ENCODE results near the gene CTNNBIP1. TPM values are rescaled to one million over a fixed set of nuclear protein-coding genes. Genes with fewer than 3 reads are reported as not detected.

CTNNBIP1 gene
- total and polyA plus RNA-seq, 9 of the 15 experiments (the other 6 are each of a cell fraction or from before 2014, with no cell fraction given) = 0.65 to 29.2 (median 14.7) TPM

DNA sequence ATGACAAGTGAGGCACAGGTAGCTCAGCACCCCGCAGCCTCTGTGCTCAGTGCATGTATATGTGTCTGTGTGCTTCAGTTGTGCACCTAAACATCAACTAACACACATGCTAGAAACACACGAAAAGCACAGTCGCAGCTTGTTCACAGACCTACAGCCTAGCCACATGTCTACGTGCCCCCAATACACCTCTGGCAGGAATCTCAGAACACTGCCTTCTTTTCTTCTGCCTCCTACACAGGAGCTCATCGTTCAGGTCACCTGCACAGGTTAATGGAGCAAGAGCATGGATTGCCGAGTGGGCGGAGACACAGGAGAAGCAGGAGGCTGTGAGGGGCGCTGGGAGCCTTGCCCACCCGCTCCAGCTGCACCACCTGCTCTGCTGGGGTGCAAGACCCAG, 31.7 kb downstream of the CTNNBIP1 start:
- H3K9me3 ChIP-seq (replicated peaks; ENCODE audit: control insufficient read depth, insufficient read depth, low read depth, low read length) = no peaks in the 10 kb centered on the region
- ATAC-seq (no peak), FAIRE-seq (no peak), DNase-seq (ENCODE audit: extremely low read depth in 1 of 4, low spot score in 3 of 4) (no peak)
- in situ Hi-C loops (cut with MboI) (loop anchor here (10.0 kb wide), 1 partner anchor 66 kb away; the partner anchor contains the start of genes LZIC and NMNAT1), intact Hi-C loops (cut with micrococcal nuclease) (no loop called here)
- H3K27ac ChIP-seq (ENCODE audit: extremely low read depth, low read depth, low read length) = no peak overlapping the region
- no peak overlapping the region; a peak in 1 of 4 replicates for H3K9ac ChIP-seq (ENCODE audit: insufficient read depth in 1 of 2, low read depth in 2 of 2, low read length in 2 of 2)
- H3K4me3 ChIP-seq = no peak overlapping the region
- no peaks in the 10 kb centered on the region; the same call in 2 of the 3 replicates for H3K36me3 ChIP-seq (ENCODE audit: control insufficient read depth, insufficient read depth, low read length)
- ChIA-PET CTCF (ENCODE audit: low intra/inter-chr PET ratio) (interaction anchor here (0.6 kb wide), 1 partner anchor 154 kb away, joined by 4 read pairs; the partner anchor contains the start of gene UBE4B), POLR2A (interaction anchor here (0.5 to 2.2 kb wide), 4 partner anchors 8 to 35 kb away, joined by 3 to 11 read pairs (median 7); no protein-coding TSS in a partner anchor)
- H3K79me2 ChIP-seq (ENCODE audit: control insufficient read depth, insufficient read depth, low read length) = no peaks in the 10 kb centered on the region
- no peaks in the 10 kb centered on the region for H3K27me3 ChIP-seq (ENCODE audit: control insufficient read depth in 2 of 2, insufficient read depth in 2 of 2, low read length in 2 of 2)
- H3K4me2 ChIP-seq (ENCODE audit: insufficient read depth, low read length) = no peak overlapping the region
- TF ChIP-seq MEIS2 (IDR thresholded peaks at IDR 0.05; ENCODE audit: partially characterized antibody) = no peak
- TF ChIP-seq, protein P1, sequence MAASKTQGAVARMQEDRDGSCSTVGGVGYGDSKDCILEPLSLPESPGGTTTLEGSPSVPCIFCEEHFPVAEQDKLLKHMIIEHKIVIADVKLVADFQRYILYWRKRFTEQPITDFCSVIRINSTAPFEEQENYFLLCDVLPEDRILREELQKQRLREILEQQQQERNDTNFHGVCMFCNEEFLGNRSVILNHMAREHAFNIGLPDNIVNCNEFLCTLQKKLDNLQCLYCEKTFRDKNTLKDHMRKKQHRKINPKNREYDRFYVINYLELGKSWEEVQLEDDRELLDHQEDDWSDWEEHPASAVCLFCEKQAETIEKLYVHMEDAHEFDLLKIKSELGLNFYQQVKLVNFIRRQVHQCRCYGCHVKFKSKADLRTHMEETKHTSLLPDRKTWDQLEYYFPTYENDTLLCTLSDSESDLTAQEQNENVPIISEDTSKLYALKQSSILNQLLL (CRISPR knock-in tag; IDR thresholded peaks at IDR 0.05; ENCODE audit: borderline replicate concordance) = no peak
- TF ChIP-seq NFXL1 (CRISPR knock-in tag; IDR thresholded peaks at IDR 0.05) = no peak
- TF ChIP-seq BCOR (IDR thresholded peaks at IDR 0.05) = no peak
- 0 out of 2 replicates have a peak, but pooled peaks cover 5% of the 10 kb centered on the region for H4K20me1 ChIP-seq (replicated peaks; ENCODE audit: control insufficient read depth, insufficient read depth, low read length)
- H3K9me1 ChIP-seq (ENCODE audit: control insufficient read depth, insufficient read depth, low read length) = no peaks in the 10 kb centered on the region
- no TSS peak for BruUV-seq (replicated peaks)
- peaks cover 5 to 18% of the 10 kb centered on the region in 2 experiments; a peak in 4 of 5 replicates for H3K4me1 ChIP-seq (replicated peaks in 1 of 2; ENCODE audit: control insufficient read depth in 2 of 2, insufficient read depth in 2 of 2, low read length in 2 of 2)
- no peak overlapping the region for H2AFZ ChIP-seq (ENCODE audit: low read depth, low read length)
- 43% methylated on average over 9 of the region's 9 CpGs for WGBS (ENCODE audit: insufficient coverage, low coverage, missing lambda C conversion rate)
